ENCODE results near the gene NMUR2.

The NMUR2 gene

DNA sequence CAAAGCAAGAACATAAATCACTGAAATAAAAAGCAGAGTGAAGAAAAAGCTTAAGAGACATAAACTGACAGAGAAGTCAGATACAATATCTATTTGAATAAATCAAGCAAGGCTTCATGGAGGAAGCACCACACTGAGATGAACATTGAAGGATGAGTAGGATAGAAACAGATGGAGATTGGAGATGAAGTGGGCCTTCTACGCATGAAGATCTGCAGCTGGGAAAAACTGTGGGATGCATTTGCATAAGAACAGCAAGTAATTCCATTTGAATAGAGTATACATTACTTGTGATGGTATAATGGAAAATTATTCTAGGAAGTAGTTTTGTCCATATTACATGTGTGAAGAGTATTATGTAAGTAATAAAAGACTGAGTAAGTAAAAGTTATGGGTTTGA lies 16.5 kb downstream of the NMUR2 start:
- no peak overlapping the region for H3K27ac ChIP-seq (ENCODE audit: extremely low read depth, low read depth, low read length)
- POLR2A ChIA-PET = no interaction called here
- TF ChIP-seq ZNF548 (tag by site-specific recombination; IDR thresholded peaks at IDR 0.05) (no peak), ZNF473 (tag by site-specific recombination; IDR thresholded peaks at IDR 0.05) (no peak), MZF1 (tag by site-specific recombination; IDR thresholded peaks at IDR 0.05; ENCODE audit: borderline replicate concordance) (no peak), ZNF362 (tag by site-specific recombination; IDR thresholded peaks at IDR 0.05) (no peak), OSR2 (tag by site-specific recombination; IDR thresholded peaks at IDR 0.05) (no peak), WT1 (tag by site-specific recombination; IDR thresholded peaks at IDR 0.05) (no peak), ZNF626 (tag by site-specific recombination; IDR thresholded peaks at IDR 0.05) (no peak), ZNF639 (tag by site-specific recombination; IDR thresholded peaks at IDR 0.05) (no peak), GLI2 (tag by site-specific recombination; IDR thresholded peaks at IDR 0.05; ENCODE audit: borderline replicate concordance, low read depth) (no peak), ZNF157 (tag by site-specific recombination; IDR thresholded peaks at IDR 0.05) (no peak), ZNF670 (tag by site-specific recombination; IDR thresholded peaks at IDR 0.05; ENCODE audit: low read depth) (no peak), PBX3 (CRISPR knock-in tag; IDR thresholded peaks at IDR 0.05) (no peak), MYNN (tag by site-specific recombination; IDR thresholded peaks at IDR 0.05; ENCODE audit: borderline replicate concordance) (no peak), ZNF830 (tag by site-specific recombination; IDR thresholded peaks at IDR 0.05; ENCODE audit: low read depth) (no peak), EGR2 (tag by site-specific recombination; IDR thresholded peaks at IDR 0.05; ENCODE audit: low read depth) (no peak), ZNF560 (tag by site-specific recombination; IDR thresholded peaks at IDR 0.05; ENCODE audit: borderline replicate concordance) (no peak)
- TF ChIP-seq, protein P1, sequence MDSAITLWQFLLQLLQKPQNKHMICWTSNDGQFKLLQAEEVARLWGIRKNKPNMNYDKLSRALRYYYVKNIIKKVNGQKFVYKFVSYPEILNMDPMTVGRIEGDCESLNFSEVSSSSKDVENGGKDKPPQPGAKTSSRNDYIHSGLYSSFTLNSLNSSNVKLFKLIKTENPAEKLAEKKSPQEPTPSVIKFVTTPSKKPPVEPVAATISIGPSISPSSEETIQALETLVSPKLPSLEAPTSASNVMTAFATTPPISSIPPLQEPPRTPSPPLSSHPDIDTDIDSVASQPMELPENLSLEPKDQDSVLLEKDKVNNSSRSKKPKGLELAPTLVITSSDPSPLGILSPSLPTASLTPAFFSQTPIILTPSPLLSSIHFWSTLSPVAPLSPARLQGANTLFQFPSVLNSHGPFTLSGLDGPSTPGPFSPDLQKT (IDR thresholded peaks at IDR 0.05; ENCODE audit: borderline replicate concordance, low read depth, low read length) = no peak
- TF ChIP-seq, protein P2, sequence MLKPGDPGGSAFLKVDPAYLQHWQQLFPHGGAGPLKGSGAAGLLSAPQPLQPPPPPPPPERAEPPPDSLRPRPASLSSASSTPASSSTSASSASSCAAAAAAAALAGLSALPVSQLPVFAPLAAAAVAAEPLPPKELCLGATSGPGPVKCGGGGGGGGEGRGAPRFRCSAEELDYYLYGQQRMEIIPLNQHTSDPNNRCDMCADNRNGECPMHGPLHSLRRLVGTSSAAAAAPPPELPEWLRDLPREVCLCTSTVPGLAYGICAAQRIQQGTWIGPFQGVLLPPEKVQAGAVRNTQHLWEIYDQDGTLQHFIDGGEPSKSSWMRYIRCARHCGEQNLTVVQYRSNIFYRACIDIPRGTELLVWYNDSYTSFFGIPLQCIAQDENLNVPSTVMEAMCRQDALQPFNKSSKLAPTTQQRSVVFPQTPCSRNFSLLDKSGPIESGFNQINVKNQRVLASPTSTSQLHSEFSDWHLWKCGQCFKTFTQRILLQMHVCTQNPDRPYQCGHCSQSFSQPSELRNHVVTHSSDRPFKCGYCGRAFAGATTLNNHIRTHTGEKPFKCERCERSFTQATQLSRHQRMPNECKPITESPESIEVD (tag by site-specific recombination; IDR thresholded peaks at IDR 0.05) = no peak
- H3K4me1 ChIP-seq (ENCODE audit: control insufficient read depth, insufficient read depth, low read length) = no peaks in the 10 kb centered on the region
- H3K9me3 ChIP-seq (ENCODE audit: control insufficient read depth, insufficient read depth, low read depth, low read length) = no peaks in the 10 kb centered on the region
- H3K4me3 ChIP-seq (ENCODE audit: low read depth, low read length) = no peak overlapping the region
- CTCF ChIA-PET = interaction anchor here (0.6 kb wide), 1 partner anchor 1040 kb away, joined by 3 read pairs; no protein-coding TSS in a partner anchor
- no peaks in the 10 kb centered on the region for H3K36me3 ChIP-seq (ENCODE audit: control insufficient read depth in 2 of 2, insufficient read depth in 1 of 2, low read length in 2 of 2)

GRCh38 chr5:152380415-152381123 lies 24.5 kb downstream of the NMUR2 start:
- Histone ChIP-seq H3K4me1 (ENCODE audit: control insufficient read depth, insufficient read depth, low read length) (no peaks in the 10 kb centered on the region), H3K9me3 (ENCODE audit: control insufficient read depth, insufficient read depth, low read depth, low read length) (no peaks in the 10 kb centered on the region), H3K27ac (ENCODE audit: extremely low read depth, low read depth, low read length) (no peak overlapping the region), H3K36me3 (ENCODE audit: control insufficient read depth in 2 of 2, insufficient read depth in 1 of 2, low read length in 2 of 2) (no peaks in the 10 kb centered on the region), H3K4me3 (ENCODE audit: low read depth, low read length) (no peak overlapping the region)
- POLR2A ChIA-PET = no interaction called here
- CTCF ChIA-PET = interaction anchor here (3.3 kb wide), 1 partner anchor 124 kb away, joined by 14 read pairs; no protein-coding TSS in a partner anchor
- TF ChIP-seq ZBTB44 (tag by site-specific recombination; IDR thresholded peaks at IDR 0.05) (no peak), IKZF3 (tag by site-specific recombination; IDR thresholded peaks at IDR 0.05) (no peak), PRDM4 (tag by site-specific recombination; IDR thresholded peaks at IDR 0.05) (no peak), SALL2 (tag by site-specific recombination; IDR thresholded peaks at IDR 0.05; ENCODE audit: borderline replicate concordance) (no peak)
